ENCODE data around the gene SRCAP. TPM values are rescaled to one million over a fixed set of nuclear protein-coding genes. Genes with fewer than 3 reads are reported as not detected.

SRCAP gene
- total RNA-seq, 4 donors from 2014 or later: 20.6 to 57.4 (median 36.0) TPM

DNA sequence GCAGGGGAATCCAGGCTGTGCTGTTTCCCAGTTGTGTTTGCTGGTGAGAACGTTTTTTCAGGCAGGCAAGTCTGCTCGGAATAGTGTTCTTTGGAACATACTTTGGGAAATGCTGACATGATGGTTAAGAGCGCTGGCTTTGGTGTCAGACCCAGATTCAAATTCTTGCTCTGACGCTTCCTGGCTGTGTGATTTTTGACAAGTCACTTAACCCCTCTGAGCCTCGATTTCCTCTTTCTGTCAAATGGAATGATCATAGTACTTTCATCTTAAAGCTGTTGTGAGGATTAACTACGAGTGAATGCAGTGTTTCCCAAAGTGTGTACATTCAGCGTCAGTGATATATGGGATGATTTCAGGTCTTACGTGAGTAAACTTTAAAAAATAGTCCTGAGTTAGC is 35.9 kb upstream of the SRCAP start:
- no peak for TF ChIP-seq EP300 (IDR thresholded peaks at IDR 0.05)
- TF ChIP-seq, protein P1, sequence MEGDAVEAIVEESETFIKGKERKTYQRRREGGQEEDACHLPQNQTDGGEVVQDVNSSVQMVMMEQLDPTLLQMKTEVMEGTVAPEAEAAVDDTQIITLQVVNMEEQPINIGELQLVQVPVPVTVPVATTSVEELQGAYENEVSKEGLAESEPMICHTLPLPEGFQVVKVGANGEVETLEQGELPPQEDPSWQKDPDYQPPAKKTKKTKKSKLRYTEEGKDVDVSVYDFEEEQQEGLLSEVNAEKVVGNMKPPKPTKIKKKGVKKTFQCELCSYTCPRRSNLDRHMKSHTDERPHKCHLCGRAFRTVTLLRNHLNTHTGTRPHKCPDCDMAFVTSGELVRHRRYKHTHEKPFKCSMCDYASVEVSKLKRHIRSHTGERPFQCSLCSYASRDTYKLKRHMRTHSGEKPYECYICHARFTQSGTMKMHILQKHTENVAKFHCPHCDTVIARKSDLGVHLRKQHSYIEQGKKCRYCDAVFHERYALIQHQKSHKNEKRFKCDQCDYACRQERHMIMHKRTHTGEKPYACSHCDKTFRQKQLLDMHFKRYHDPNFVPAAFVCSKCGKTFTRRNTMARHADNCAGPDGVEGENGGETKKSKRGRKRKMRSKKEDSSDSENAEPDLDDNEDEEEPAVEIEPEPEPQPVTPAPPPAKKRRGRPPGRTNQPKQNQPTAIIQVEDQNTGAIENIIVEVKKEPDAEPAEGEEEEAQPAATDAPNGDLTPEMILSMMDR (IDR thresholded peaks at IDR 0.05): no peak
- 70 to 79% methylated on average over 6 to 7 of the region's 8 CpGs for WGBS, 2 donors (ENCODE audit: low coverage in 1 of 2)

DNA sequence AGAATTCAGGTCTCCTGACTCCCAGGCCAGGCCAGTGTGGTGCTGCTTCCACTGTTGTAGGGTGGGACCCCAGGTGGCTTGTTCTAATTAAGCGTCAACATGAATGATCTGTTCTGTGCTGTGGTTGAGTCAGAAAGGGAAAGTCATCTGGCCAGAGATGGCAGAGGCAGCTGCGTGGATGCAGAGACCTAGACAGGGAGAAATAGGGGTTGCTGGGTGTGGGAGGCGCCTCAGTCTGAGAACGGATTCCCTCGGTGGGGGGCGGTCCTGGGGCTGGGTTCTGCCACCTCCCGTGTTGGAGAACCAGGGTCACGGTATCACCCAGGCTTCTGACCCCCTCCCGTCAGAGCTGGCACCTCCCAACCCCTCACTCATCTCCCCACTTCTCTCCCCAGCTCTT is 35.2 kb upstream of the SRCAP start:
- no peak overlapping the region for H3K4me3 ChIP-seq
- H3K27me3 ChIP-seq: no peaks in the 10 kb centered on the region
- H3K27ac ChIP-seq: no peak overlapping the region
- peaks cover 0 to 80% of the 10 kb centered on the region in 2 donors for H3K36me3 ChIP-seq
- ATAC-seq: no peak
- no peaks in the 10 kb centered on the region for H3K9me3 ChIP-seq
- TF ChIP-seq EP300 (IDR thresholded peaks at IDR 0.05) (no peak), POLR2A (IDR thresholded peaks at IDR 0.05) (no peak), POLR2AphosphoS5 (IDR thresholded peaks at IDR 0.05) (no peak)
- TF ChIP-seq, protein P1 (IDR thresholded peaks at IDR 0.05): no peak
- H3K4me1 ChIP-seq: peaks cover 0 to 58% (median 19%) of the 10 kb centered on the region in 3 donors
- 60% methylated on average over 6 of the region's 9 CpGs; no CpG with 5 or more reads in 1 of the 2 donors for WGBS, 2 donors (ENCODE audit: low coverage in 1 of 2)

More for the DNA sequence above, 35.9 kb upstream of the SRCAP start:
- ATAC-seq: no peak
- Histone ChIP-seq H3K27ac (no peak overlapping the region), H3K4me1 (peaks cover 0 to 58% (median 19%) of the 10 kb centered on the region in 3 donors), H3K4me3 (no peak overlapping the region), H3K36me3 (peaks cover 0 to 72% of the 10 kb centered on the region in 2 donors), H3K9me3 (no peaks in the 10 kb centered on the region), H3K27me3 (no peaks in the 10 kb centered on the region)

DNA sequence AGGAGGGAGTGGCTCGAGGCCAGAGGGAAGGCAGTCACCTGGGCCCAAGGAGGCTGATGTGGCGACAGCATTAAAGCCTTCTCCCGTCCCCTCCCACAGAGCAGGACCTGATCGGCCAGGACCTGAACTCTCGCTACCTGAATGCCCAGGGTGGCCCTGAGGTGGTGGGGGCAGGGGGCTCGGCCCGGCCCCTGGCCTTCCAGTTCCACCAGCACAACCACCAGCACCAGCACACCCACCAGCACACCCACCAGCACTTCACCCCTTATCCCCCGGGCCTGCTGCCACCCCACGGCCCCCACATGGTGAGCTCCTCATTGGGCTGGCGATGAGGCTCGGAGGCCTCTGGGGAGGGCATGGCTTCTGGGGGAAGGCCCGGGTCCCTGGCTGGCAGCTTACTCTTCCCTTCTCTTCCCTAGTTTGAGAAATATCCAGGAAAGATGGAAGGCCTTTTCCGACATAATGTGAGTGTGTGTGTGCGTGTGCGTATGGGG is 34.3 kb upstream of the SRCAP start:
- peaks cover 0 to 88% of the 10 kb centered on the region in 2 donors for H3K36me3 ChIP-seq
- ATAC-seq: no peak
- H3K27me3 ChIP-seq: no peaks in the 10 kb centered on the region
- no peak overlapping the region for H3K27ac ChIP-seq
- no peak overlapping the region for H3K4me3 ChIP-seq
- no peaks in the 10 kb centered on the region for H3K9me3 ChIP-seq
- peaks cover 0 to 57% (median 19%) of the 10 kb centered on the region in 3 donors for H3K4me1 ChIP-seq
- TF ChIP-seq, protein P1 (IDR thresholded peaks at IDR 0.05): no peak
- TF ChIP-seq EP300 (IDR thresholded peaks at IDR 0.05): no peak
- no peak for TF ChIP-seq POLR2AphosphoS5 (IDR thresholded peaks at IDR 0.05)
- TF ChIP-seq POLR2A (IDR thresholded peaks at IDR 0.05): no peak
- 80% methylated on average over 1 of the region's 15 CpGs; no CpG with 5 or more reads in 1 of the 2 donors for WGBS, 2 donors (ENCODE audit: low coverage in 1 of 2)

DNA sequence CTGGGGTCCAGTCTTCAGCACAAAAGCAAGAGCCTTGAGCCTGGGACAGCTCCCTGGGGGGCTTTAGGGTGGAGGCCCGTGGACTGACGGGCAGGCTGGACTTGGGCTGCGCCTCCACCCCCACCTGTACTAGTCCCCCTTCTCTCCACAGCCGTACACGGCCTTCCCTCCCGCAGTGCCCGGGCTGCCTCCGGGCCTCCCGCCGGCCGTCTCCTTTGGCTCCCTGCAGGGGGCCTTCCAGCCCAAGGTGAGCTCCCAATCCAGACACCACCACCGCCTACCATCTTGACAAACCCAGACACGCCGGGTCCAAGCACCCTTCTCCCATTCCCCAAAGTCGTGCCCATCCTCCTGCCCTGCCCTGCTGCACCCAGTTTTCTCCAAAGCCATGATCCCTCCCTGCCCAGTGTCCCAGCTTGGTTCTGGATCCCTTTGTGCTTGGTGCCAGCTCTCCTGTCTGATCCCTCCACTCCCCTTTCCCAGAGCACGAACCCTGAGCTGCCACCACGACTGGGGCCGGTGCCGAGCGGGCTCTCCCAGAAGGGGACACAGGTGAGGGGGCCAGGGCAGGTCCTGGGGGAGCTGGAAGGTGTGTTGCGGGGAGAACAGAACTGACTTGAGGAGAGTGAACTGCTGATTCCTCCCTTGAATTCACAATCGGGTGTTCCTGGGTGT is 33.7 kb upstream of the SRCAP start:
- Histone ChIP-seq H3K9me3 (no peaks in the 10 kb centered on the region), H3K4me3 (no peak overlapping the region), H3K27me3 (no peaks in the 10 kb centered on the region), H3K36me3 (peaks cover 0 to 94% of the 10 kb centered on the region in 2 donors), H3K4me1 (peaks cover 0 to 51% (median 16%) of the 10 kb centered on the region in 3 donors), H3K27ac (no peak overlapping the region)
- no peak for ATAC-seq
- no peak for TF ChIP-seq POLR2A (IDR thresholded peaks at IDR 0.05)
- no peak for TF ChIP-seq EP300 (IDR thresholded peaks at IDR 0.05)
- no peak for TF ChIP-seq POLR2AphosphoS5 (IDR thresholded peaks at IDR 0.05)
- whole genome bisulfite sequencing, 2 donors (ENCODE audit: low coverage in 1 of 2): 60 to 64% methylated on average over 1 to 4 of the region's 22 CpGs

DNA sequence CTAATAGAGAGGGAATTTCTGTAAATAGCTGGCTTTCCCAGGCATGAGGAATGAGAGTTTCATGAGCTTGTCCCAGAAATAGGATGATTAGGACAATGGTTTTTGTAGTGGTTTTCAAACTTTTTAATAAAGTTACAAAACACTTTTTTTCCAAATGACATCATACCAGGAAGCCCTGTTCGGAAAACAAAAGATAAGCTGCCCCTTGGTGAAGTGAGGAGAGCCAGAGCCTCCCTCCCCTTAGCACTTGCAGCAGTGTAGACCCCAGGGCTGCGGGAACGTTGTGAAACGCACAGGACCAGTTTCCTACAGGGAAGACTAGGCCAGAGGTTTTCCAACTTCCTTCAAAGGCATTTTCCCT is 33.2 kb upstream of the SRCAP start:
- whole genome bisulfite sequencing, 2 donors (ENCODE audit: low coverage in 1 of 2): 78 to 86% methylated on average over 3 of the region's 4 CpGs
- TF ChIP-seq EP300 (IDR thresholded peaks at IDR 0.05) (no peak), POLR2AphosphoS5 (IDR thresholded peaks at IDR 0.05) (no peak), POLR2A (IDR thresholded peaks at IDR 0.05) (no peak)
- TF ChIP-seq, protein P1 (IDR thresholded peaks at IDR 0.05): no peak
- H3K4me1 ChIP-seq: peaks cover 0 to 46% (median 11%) of the 10 kb centered on the region in 3 donors

More for the DNA sequence above, 33.2 kb upstream of the SRCAP start:
- ATAC-seq: no peak
- Histone ChIP-seq H3K27me3 (no peaks in the 10 kb centered on the region), H3K27ac (no peak overlapping the region), H3K36me3 (peaks cover 0 to 99% of the 10 kb centered on the region in 2 donors), H3K4me3 (no peak overlapping the region), H3K9me3 (no peaks in the 10 kb centered on the region)
